HepG2 (cell line): ENCODE measurements around the gene TPRKB. TPM values are rescaled to one million over a fixed set of nuclear protein-coding genes. Genes with fewer than 3 reads are reported as not detected.

Experiments
- HCFC1 ChIP-seq: fragments of 150-350 bp; IDR thresholded peaks from 2 replicates; pipeline ENCODE4 v1.6.1; 2014; ENCODE audit warnings: low read depth, low read length
- HNF4G ChIP-seq, 2 experiments: sonication (generic) in 1 of 2; formaldehyde crosslinking in 1 of 2; IDR thresholded peaks; 2 replicates each; pipeline versions ENCODE4 v1.4.0 to v1.6.1; 2011 to 2020; ENCODE audit warnings: borderline replicate concordance in 2 of 2, low read depth in 2 of 2, mild to moderate bottlenecking in 2 of 2, low read length in 1 of 2, missing genetic modification reagents in 1 of 2, moderate library complexity in 1 of 2
- NAIF1 ChIP-seq: sonication (generic); formaldehyde crosslinking; IDR thresholded peaks from 2 replicates; pipeline ENCODE4 v1.5.0; 2020; ENCODE audit warnings: mild to moderate bottlenecking, missing genetic modification reagents, borderline replicate concordance
- SIX4 ChIP-seq: sonication (generic); formaldehyde crosslinking; IDR thresholded peaks from 2 replicates; pipeline ENCODE4 v1.4.0; 2020; ENCODE audit warnings: missing genetic modification reagents
- SMYD3 ChIP-seq: sonication (generic); formaldehyde crosslinking; IDR thresholded peaks from 2 replicates; pipeline ENCODE4 v1.8.1; 2023; ENCODE audit warnings: mild to moderate bottlenecking, missing genetic modification reagents
- TBL1XR1 ChIP-seq: fragments of 150-350 bp; IDR thresholded peaks from 2 replicates; pipeline ENCODE4 v1.6.1; 2014; ENCODE audit warnings: borderline replicate concordance, low read length; ENCODE audit not compliant: partially characterized antibody
- ZNF235 ChIP-seq: sonication (generic); formaldehyde crosslinking; IDR thresholded peaks from 2 replicates; pipeline ENCODE4 v1.8.1; 2023; ENCODE audit warnings: mild to moderate bottlenecking, missing genetic modification reagents, borderline replicate concordance
- ZNF619 ChIP-seq: sonication (generic); formaldehyde crosslinking; IDR thresholded peaks from 2 replicates; pipeline ENCODE4 v1.4.0; 2020; ENCODE audit warnings: mild to moderate bottlenecking, missing genetic modification reagents
- ZNF776 ChIP-seq: sonication (generic); formaldehyde crosslinking; IDR thresholded peaks from 2 replicates; pipeline ENCODE4 v1.4.0; 2020; ENCODE audit warnings: mild to moderate bottlenecking, missing genetic modification reagents
- polyA plus RNA-seq, 8 experiments: library from polyadenylated mRNA; depleted of rRNA in 3 of 8; stranded (reverse) in 7 of 8; unstranded in 1 of 8; fragments of >200 nt; fragmentation: Illumina TruSeq in 4 of 8; extraction: Trizol in 4 of 8; gene quantifications; 2 replicates each; pipeline versions ENCODE4 v1.2.1 to v1.2.3, GENCODE V29; 2011 to 2016; ENCODE audit warnings: low read depth in 4 of 8, missing spikeins in 1 of 8, mixed read lengths in 1 of 8; ENCODE audit not compliant: insufficient read depth in 1 of 8
- total RNA-seq, 5 experiments: library from RNA; depleted of rRNA; stranded (reverse); fragments of >200 nt; fragmentation: Illumina TruSeq; extraction: Trizol; gene quantifications; 2 replicates each; pipeline ENCODE4 v1.2.3, GENCODE V29; 2016; ENCODE audit warnings: low read depth in 1 of 5
- TF ChIP-seq, protein P1 (sequence below), 2 experiments: IDR thresholded peaks; 2 replicates each; pipeline ENCODE4 v1.6.1; 2011 to 2012; ENCODE audit warnings: low read length in 2 of 2, borderline replicate concordance in 1 of 2, low read depth in 1 of 2, mild to moderate bottlenecking in 1 of 2, moderate library complexity in 1 of 2
- TF ChIP-seq, protein P2 (sequence below): sonication (generic); formaldehyde crosslinking; IDR thresholded peaks from 2 replicates; pipeline ENCODE4 v1.5.0; 2020; ENCODE audit warnings: missing genetic modification reagents
- TF ChIP-seq, protein P3 (sequence below): sonication (generic); formaldehyde crosslinking; IDR thresholded peaks from 2 replicates; pipeline ENCODE4 v1.4.0; 2020; ENCODE audit warnings: missing genetic modification reagents, borderline replicate concordance
- TF ChIP-seq, protein P4 (sequence below), 2 experiments: sonication (generic) in 1 of 2; formaldehyde crosslinking in 1 of 2; IDR thresholded peaks; 2 replicates each; pipeline versions ENCODE4 v1.5.1 to v1.6.1; 2011 to 2020; ENCODE audit warnings: borderline replicate concordance in 1 of 2, low read depth in 1 of 2, low read length in 1 of 2, mild to moderate bottlenecking in 1 of 2, missing genetic modification reagents in 1 of 2, moderate library complexity in 1 of 2

The TPRKB gene
- total and polyA plus RNA-seq, 2 of the 13 experiments (the other 11 are each of a cell fraction or from before 2014, with no cell fraction given) = 32.0 to 58.0 TPM

DNA sequence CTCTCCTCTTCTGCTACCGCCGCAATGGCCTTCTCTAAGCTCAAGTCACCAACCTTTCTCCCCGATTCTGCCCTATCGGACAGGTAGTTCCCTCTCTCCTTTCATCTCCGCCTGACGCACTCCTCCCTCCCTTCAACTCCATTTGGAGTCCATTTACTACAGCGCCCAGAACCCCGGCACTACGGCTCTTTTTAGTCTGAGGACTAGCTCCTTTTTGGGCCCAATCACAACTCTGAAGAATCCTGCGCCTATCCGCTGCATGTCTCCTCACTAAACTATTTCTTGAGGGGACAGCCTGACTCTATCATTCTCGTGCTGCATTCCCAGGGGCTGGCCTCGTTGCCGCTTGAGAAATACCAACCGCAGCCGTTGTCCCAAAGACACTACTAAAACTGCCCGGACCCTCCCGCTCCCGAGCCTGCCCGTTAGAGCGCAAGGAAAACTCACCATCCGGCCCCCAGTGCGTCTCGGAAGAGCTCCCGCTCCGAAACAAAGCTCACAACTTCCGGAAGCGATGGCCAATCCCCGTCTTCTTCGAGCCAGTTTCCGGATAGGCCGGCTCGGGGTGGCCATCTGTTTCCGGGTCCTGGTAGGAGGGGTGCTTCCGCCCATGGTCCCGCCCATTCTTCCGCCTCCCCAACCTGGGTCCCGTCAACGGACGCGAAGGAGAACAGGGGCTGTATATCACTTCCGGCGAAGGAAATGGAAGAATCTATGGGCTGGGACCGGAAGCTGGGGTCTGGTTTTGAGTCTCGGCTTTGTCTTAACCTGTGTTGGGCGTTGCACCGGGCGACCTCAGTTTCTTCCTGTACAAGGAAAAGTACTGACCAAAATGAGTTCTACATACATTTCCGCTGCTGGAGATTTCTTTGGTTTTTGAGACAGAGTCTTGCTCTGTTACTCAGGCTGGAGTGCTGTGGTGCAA, at the start of gene TPRKB (continued):
- TF ChIP-seq, protein P1, sequence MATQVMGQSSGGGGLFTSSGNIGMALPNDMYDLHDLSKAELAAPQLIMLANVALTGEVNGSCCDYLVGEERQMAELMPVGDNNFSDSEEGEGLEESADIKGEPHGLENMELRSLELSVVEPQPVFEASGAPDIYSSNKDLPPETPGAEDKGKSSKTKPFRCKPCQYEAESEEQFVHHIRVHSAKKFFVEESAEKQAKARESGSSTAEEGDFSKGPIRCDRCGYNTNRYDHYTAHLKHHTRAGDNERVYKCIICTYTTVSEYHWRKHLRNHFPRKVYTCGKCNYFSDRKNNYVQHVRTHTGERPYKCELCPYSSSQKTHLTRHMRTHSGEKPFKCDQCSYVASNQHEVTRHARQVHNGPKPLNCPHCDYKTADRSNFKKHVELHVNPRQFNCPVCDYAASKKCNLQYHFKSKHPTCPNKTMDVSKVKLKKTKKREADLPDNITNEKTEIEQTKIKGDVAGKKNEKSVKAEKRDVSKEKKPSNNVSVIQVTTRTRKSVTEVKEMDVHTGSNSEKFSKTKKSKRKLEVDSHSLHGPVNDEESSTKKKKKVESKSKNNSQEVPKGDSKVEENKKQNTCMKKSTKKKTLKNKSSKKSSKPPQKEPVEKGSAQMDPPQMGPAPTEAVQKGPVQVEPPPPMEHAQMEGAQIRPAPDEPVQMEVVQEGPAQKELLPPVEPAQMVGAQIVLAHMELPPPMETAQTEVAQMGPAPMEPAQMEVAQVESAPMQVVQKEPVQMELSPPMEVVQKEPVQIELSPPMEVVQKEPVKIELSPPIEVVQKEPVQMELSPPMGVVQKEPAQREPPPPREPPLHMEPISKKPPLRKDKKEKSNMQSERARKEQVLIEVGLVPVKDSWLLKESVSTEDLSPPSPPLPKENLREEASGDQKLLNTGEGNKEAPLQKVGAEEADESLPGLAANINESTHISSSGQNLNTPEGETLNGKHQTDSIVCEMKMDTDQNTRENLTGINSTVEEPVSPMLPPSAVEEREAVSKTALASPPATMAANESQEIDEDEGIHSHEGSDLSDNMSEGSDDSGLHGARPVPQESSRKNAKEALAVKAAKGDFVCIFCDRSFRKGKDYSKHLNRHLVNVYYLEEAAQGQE (IDR thresholded peaks at IDR 0.05; ENCODE audit: borderline replicate concordance in 1 of 2, low read depth in 1 of 2, low read length in 2 of 2) = peak in 1 of 2 experiments; percentile 49; a peak in 2 of 4 replicates
- TF ChIP-seq SMYD3 (CRISPR knock-in tag) (no peak; the same call in 1 of the 2 replicates), HNF4G (IDR thresholded peaks at IDR 0.05; ENCODE audit: borderline replicate concordance, low read depth, low read length) (peak; percentile 3; the same call in 1 of the 2 replicates), HNF4G (CRISPR knock-in tag; IDR thresholded peaks at IDR 0.05; ENCODE audit: borderline replicate concordance, low read depth) (peak; percentile 74; the same call in 1 of the 2 replicates), NAIF1 (CRISPR knock-in tag) (no peak; the same call in 1 of the 2 replicates), SIX4 (CRISPR knock-in tag) (0 out of 2 replicates have a peak, but pooled peaks have one; percentile 19), ZNF776 (peak; percentile 60), HCFC1 (peak; percentile 71), ZNF235 (CRISPR knock-in tag) (peak; percentile 78; the same call in 1 of the 2 replicates), TBL1XR1 (peak; percentile 88), ZNF619 (peak; percentile 27; the same call in 1 of the 2 replicates)
- TF ChIP-seq, protein P2, sequence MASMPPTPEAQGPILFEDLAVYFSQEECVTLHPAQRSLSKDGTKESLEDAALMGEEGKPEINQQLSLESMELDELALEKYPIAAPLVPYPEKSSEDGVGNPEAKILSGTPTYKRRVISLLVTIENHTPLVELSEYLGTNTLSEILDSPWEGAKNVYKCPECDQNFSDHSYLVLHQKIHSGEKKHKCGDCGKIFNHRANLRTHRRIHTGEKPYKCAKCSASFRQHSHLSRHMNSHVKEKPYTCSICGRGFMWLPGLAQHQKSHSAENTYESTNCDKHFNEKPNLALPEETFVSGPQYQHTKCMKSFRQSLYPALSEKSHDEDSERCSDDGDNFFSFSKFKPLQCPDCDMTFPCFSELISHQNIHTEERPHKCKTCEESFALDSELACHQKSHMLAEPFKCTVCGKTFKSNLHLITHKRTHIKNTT = no peak
- TF ChIP-seq, protein P3, sequence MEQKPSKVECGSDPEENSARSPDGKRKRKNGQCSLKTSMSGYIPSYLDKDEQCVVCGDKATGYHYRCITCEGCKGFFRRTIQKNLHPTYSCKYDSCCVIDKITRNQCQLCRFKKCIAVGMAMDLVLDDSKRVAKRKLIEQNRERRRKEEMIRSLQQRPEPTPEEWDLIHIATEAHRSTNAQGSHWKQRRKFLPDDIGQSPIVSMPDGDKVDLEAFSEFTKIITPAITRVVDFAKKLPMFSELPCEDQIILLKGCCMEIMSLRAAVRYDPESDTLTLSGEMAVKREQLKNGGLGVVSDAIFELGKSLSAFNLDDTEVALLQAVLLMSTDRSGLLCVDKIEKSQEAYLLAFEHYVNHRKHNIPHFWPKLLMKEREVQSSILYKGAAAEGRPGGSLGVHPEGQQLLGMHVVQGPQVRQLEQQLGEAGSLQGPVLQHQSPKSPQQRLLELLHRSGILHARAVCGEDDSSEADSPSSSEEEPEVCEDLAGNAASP = peak; percentile 49
- TF ChIP-seq, protein P4, sequence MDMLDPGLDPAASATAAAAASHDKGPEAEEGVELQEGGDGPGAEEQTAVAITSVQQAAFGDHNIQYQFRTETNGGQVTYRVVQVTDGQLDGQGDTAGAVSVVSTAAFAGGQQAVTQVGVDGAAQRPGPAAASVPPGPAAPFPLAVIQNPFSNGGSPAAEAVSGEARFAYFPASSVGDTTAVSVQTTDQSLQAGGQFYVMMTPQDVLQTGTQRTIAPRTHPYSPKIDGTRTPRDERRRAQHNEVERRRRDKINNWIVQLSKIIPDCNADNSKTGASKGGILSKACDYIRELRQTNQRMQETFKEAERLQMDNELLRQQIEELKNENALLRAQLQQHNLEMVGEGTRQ (IDR thresholded peaks at IDR 0.05; ENCODE audit: low read depth, low read length) = no peak
- TF ChIP-seq, protein P4 (CRISPR knock-in tag; IDR thresholded peaks at IDR 0.05; ENCODE audit: borderline replicate concordance) = no peak
